Cardiac muscle cell (in vitro differentiated cells and primary cell): Measurements from ENCODE around the gene GSTK1. TPM values are rescaled to one million over a fixed set of nuclear protein-coding genes. Genes with fewer than 3 reads are reported as not detected.

Source experiments
- DNase-seq, 2 donors: peaks; one replicate each; pipeline versions ENCODE4 v3.0.0 to v3.0.0-alpha.2; 2010 to 2017; ENCODE audit warnings: low read depth in 1 of 2, low spot score in 1 of 2
- H3K27ac ChIP-seq: fragments of 200-600 bp; sonication (generic); 2 replicates; pipeline ENCODE4 v1.5.1; 2016
- H3K27me3 ChIP-seq: fragments of 200-600 bp; sonication (generic); 2 replicates; pipeline ENCODE4 v1.6.0; 2016; ENCODE audit warnings: control low read depth
- H3K36me3 ChIP-seq: fragments of 200-600 bp; sonication (generic); 2 replicates; pipeline ENCODE4 v1.5.1; 2016; ENCODE audit warnings: control low read depth
- H3K4me1 ChIP-seq: fragments of 200-600 bp; sonication (generic); 2 replicates; pipeline ENCODE4 v1.8.1; 2017; ENCODE audit warnings: low read depth, mild to moderate bottlenecking, mixed run types
- H3K4me3 ChIP-seq: fragments of 200-600 bp; sonication (generic); 2 replicates; pipeline ENCODE4 v1.5.1; 2016; ENCODE audit warnings: mild to moderate bottlenecking
- H3K9me3 ChIP-seq: fragments of 200-600 bp; sonication (generic); 2 replicates; pipeline ENCODE4 v1.5.1; 2017; ENCODE audit warnings: low read depth, mild to moderate bottlenecking, control low read depth
- polyA plus RNA-seq: library from polyadenylated mRNA; unstranded; fragments of >200 nt; fragmentation: Nextera tagmentation; extraction: Ambion mirVana; gene quantifications from 2 replicates; pipeline ENCODE4 v1.2.1, GENCODE V29; 2016
- total RNA-seq: library from RNA; depleted of rRNA; stranded (reverse); fragments of >200 nt; gene quantifications from 2 replicates; pipeline ENCODE4 v1.2.3, GENCODE V29; 2016
- TF ChIP-seq, protein P1 (sequence below): IDR thresholded peaks from 2 replicates; pipeline ENCODE4 v1.5.1; 2012; ENCODE audit warnings: low read depth, mild to moderate bottlenecking, low read length

The GSTK1 gene
- total and polyA plus RNA-seq, 2 experiments from 2014 or later = 218 to 248 TPM

GRCh38 chr7:143235561-143235960 lies 27.7 kb upstream of the GSTK1 start:
- DNase-seq = no peak
- Histone ChIP-seq H3K27me3 (no peaks in the 10 kb centered on the region), H3K36me3 (no peaks in the 10 kb centered on the region), H3K4me1 (no peaks in the 10 kb centered on the region), H3K4me3 (no peak overlapping the region), H3K27ac (no peak overlapping the region), H3K9me3 (no peaks in the 10 kb centered on the region)
- TF ChIP-seq, protein P1, sequence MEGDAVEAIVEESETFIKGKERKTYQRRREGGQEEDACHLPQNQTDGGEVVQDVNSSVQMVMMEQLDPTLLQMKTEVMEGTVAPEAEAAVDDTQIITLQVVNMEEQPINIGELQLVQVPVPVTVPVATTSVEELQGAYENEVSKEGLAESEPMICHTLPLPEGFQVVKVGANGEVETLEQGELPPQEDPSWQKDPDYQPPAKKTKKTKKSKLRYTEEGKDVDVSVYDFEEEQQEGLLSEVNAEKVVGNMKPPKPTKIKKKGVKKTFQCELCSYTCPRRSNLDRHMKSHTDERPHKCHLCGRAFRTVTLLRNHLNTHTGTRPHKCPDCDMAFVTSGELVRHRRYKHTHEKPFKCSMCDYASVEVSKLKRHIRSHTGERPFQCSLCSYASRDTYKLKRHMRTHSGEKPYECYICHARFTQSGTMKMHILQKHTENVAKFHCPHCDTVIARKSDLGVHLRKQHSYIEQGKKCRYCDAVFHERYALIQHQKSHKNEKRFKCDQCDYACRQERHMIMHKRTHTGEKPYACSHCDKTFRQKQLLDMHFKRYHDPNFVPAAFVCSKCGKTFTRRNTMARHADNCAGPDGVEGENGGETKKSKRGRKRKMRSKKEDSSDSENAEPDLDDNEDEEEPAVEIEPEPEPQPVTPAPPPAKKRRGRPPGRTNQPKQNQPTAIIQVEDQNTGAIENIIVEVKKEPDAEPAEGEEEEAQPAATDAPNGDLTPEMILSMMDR = no peak

GRCh38 chr7:143236408-143236990 lies 26.7 kb upstream of the GSTK1 start:
- TF ChIP-seq, protein P1 = no peak
- DNase-seq = no peak
- H3K27me3 ChIP-seq = no peaks in the 10 kb centered on the region
- H3K36me3 ChIP-seq = no peaks in the 10 kb centered on the region
- H3K4me3 ChIP-seq = no peak overlapping the region
- no peak overlapping the region for H3K27ac ChIP-seq
- H3K9me3 ChIP-seq = no peaks in the 10 kb centered on the region
- no peaks in the 10 kb centered on the region for H3K4me1 ChIP-seq

- no peak for DNase-seq
- Histone ChIP-seq H3K4me1 (no peaks in the 10 kb centered on the region), H3K27me3 (no peaks in the 10 kb centered on the region), H3K36me3 (no peaks in the 10 kb centered on the region), H3K4me3 (no peak overlapping the region), H3K9me3 (no peaks in the 10 kb centered on the region), H3K27ac (no peak overlapping the region)
- TF ChIP-seq, protein P1 = no peak
These were observed 25.9 kb upstream of the GSTK1 start for GRCh38 chr7:143237366-143237765.

DNA sequence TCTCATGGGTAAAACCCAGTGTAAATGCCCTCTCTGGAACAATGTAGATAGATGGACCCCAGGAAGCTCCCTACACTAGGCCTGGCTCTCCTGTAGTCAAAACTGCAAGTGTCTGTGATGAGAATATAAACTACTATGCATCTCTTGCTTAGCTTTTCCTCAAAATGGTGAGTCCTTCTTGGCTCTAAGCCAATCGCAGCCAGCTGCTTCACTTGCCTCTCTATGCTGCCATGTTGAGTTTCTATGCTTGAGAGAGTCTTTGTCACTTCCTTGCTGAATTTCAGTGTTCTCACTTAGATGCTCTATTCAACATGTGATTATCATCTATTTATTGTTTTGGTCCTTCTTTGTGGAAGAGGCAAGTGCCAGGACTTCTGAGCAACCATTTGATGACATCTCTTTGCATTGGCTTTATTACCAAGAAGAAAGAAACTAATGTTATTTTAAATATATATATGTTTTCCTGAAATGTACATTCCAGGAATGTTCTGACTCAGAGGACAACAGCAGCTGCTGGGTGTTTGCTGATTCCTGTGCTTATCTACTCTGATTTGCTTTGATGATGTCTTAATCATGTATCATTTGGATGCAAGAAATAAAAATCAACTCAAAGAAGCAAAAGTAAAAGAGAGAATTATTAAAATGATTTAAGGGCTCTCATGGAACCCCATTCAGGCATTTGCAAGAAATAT lies 24.8 kb upstream of the GSTK1 start:
- H3K27me3 ChIP-seq = no peaks in the 10 kb centered on the region
- no peak overlapping the region for H3K27ac ChIP-seq
- no peak overlapping the region for H3K4me3 ChIP-seq
- TF ChIP-seq, protein P1 = no peak
- no peak for DNase-seq
- no peaks in the 10 kb centered on the region for H3K4me1 ChIP-seq
- no peaks in the 10 kb centered on the region for H3K9me3 ChIP-seq
- no peaks in the 10 kb centered on the region for H3K36me3 ChIP-seq

DNA sequence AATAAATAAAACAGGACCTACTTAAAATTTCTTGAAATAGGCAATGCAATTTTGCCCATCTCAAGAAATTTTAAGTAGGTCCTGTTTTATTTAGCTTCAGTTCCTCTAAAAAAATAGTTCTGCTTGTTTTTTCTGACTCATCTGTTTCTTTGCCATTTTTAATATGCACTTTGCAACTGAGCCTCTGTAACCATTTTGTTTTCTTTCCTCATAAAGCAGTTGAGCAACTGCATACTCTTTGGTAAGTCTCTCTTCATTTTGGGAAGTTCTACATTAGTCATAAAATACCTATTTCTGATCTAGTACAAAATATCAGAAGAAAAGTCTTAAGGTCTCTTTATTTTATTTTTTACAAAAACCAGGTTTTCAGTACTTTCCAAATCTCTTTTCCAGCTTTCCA lies 23.4 kb upstream of the GSTK1 start:
- H3K27ac ChIP-seq = no peak overlapping the region
- peak in 1 of 2 donors; percentile 57 for DNase-seq
- H3K36me3 ChIP-seq = no peaks in the 10 kb centered on the region
- H3K4me3 ChIP-seq = no peak overlapping the region
- TF ChIP-seq, protein P1 = no peak
- H3K9me3 ChIP-seq = no peaks in the 10 kb centered on the region
- no peaks in the 10 kb centered on the region for H3K4me1 ChIP-seq
- H3K27me3 ChIP-seq = no peaks in the 10 kb centered on the region
